ENCODE results near the gene CTSL. TPM values are rescaled to one million over a fixed set of nuclear protein-coding genes. Genes with fewer than 3 reads are reported as not detected.

CTSL gene
- total and polyA plus RNA-seq, 2 experiments from 2014 or later = 401 to 402 TPM

DNA sequence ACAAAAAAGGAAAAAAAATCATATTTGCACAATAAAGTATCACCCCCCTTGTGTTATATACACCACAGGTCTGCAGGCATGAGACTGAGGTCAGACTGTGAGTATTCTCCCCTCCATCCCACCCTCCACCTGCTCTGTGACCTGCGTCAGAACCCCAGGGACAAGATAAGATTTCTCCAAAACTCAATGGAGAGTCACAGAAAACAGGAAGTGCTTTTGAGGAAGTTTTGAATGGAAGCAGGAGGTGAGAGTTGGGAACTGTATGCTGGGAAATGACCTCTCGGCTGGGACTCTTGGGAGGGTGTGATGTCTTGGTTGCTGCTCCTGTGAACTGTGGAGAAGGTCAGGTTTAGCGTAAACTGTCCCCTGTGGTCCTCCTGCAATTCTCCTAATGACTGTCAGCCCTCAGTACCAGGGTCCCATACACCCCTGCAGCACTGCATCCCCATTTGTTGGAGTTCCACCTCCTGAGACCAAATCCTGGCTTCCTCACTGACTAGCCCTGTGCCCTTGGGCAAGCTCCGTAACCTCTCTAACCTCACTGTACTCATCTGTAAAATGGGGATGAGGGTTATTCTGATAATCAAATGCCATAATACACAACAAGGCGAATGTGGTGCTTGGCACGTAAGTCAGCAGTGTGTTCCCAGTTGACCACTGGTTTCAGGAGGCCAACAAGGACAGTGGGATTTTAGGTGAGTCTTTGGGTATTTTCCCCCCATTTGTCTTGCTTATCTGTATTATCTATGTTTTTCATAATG, 6.9 kb upstream of the CTSL start:
- Histone ChIP-seq H2AFZ (no peak overlapping the region), H3K36me3 (ENCODE audit: low read depth) (no peaks in the 10 kb centered on the region), H4K20me1 (ENCODE audit: insufficient read depth) (no peaks in the 10 kb centered on the region), H3K4me1 (ENCODE audit: insufficient read depth) (peaks cover 22% of the 10 kb centered on the region), H3K27ac (no peak overlapping the region), H3K9me3 (ENCODE audit: low read depth) (no peaks in the 10 kb centered on the region), H3K9ac (no peak overlapping the region), H3K27me3 (replicated peaks; ENCODE audit: insufficient read depth) (no peaks in the 10 kb centered on the region), H3K4me3 (no peak overlapping the region), H3F3A (ENCODE audit: insufficient read depth) (peaks cover 23% of the 10 kb centered on the region), H3K79me2 (ENCODE audit: insufficient read depth) (no peaks in the 10 kb centered on the region), H3K4me2 (ENCODE audit: unreplicated experiment) (no peak overlapping the region), H3K9me2 (ENCODE audit: insufficient read depth) (no peaks in the 10 kb centered on the region)
- in situ Hi-C loops (cut with MboI) = no loop called here
- no peak for TF ChIP-seq EZH2 (IDR thresholded peaks at IDR 0.05; ENCODE audit: insufficient read depth, poor library complexity, severe bottlenecking)
- no peak for TF ChIP-seq EZH2phosphoT487 (IDR thresholded peaks at IDR 0.05; ENCODE audit: insufficient read depth, low read depth)
- WGBS, 2 experiments (ENCODE audit: low coverage in 1 of 2, low lambda C conversion rate in 2 of 2, missing lambda C conversion rate in 2 of 2) = 96% methylated on average over 6 of the region's 6 CpGs
- DNase-seq = no peak

DNA sequence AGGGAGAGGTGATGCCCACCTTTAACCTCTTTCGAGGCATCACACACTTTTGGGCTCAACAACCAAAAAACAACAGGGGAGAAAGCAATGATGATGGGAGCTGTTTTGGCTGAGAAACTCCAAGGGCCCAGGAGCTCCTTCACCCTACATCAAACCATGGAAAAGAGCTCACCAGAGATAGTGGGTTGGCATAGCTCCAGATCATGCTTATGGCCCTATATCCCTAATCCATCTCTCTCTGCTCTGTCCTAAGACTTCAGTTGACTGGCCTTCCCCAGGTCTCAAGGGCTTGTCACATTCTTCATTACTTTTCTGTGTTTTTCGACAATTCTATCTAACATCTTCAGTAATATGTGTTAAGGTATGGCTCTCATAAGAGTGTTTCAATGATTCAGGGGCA, 5.7 kb upstream of the CTSL start:
- in situ Hi-C loops (cut with MboI) = no loop called here
- no peaks in the 10 kb centered on the region for H3K36me3 ChIP-seq (ENCODE audit: low read depth)
- 94 to 97% methylated on average over 2 of the region's 2 CpGs for WGBS, 2 experiments (ENCODE audit: low coverage in 1 of 2, low lambda C conversion rate in 2 of 2, missing lambda C conversion rate in 2 of 2)

DNA sequence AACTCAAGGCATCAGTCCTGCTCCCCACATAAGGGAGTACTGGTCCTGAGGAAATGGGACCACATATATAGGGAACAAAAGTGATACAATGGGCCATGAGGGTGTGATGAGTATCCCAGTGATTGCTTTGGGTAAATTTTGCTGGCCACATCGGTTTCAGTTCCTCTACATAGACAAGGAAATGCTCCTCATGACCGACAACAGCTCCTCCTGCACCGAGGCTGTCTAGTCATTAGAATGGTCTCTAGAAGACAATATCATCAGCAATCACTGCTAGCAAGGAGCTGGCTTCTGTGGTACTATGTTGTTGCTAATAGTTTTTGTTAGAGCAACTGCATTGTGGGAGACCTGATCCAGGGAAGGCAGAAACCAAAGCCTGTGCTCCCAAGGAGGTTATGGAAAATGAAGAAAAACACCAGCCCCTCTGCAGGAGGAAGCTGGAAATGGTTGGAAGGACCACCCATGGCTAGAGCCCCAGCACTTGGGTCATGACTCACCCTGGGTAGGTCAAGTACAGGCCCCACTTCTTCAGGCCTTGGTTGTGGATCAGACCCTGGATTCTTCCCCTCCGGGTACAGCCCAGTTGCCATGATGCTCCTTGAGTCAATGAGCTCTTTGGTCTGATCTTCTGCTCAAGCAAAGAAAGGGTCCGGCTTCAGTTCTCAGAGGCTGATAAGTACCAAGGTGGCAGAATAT, 3.4 kb upstream of the CTSL start:
- DNase-seq = no peak
- Histone ChIP-seq H3K27me3 (replicated peaks; ENCODE audit: insufficient read depth) (no peaks in the 10 kb centered on the region), H3K9ac (no peak overlapping the region), H3K9me3 (ENCODE audit: low read depth) (no peaks in the 10 kb centered on the region), H3F3A (ENCODE audit: insufficient read depth) (no peaks in the 10 kb centered on the region), H2AFZ (no peak overlapping the region), H3K79me2 (ENCODE audit: insufficient read depth) (peaks cover 12% of the 10 kb centered on the region), H3K4me3 (no peak overlapping the region), H4K20me1 (ENCODE audit: insufficient read depth) (no peaks in the 10 kb centered on the region), H3K4me1 (ENCODE audit: insufficient read depth) (peaks cover 7% of the 10 kb centered on the region; the same call in 1 of the 2 replicates), H3K27ac (no peak overlapping the region), H3K9me2 (ENCODE audit: insufficient read depth) (no peaks in the 10 kb centered on the region), H3K4me2 (ENCODE audit: unreplicated experiment) (no peak overlapping the region), H3K36me3 (ENCODE audit: low read depth) (peaks cover 2% of the 10 kb centered on the region; the same call in 1 of the 2 replicates)
- TF ChIP-seq EZH2phosphoT487 (IDR thresholded peaks at IDR 0.05; ENCODE audit: insufficient read depth, low read depth) = no peak
- TF ChIP-seq EZH2 (IDR thresholded peaks at IDR 0.05; ENCODE audit: insufficient read depth, poor library complexity, severe bottlenecking) = no peak
- WGBS, 2 experiments (ENCODE audit: low coverage in 1 of 2, low lambda C conversion rate in 2 of 2, missing lambda C conversion rate in 2 of 2) = 93 to 99% methylated on average over 5 of the region's 5 CpGs
- in situ Hi-C loops (cut with MboI) = no loop called here

More for the DNA sequence above, 5.7 kb upstream of the CTSL start:
- H3F3A ChIP-seq (ENCODE audit: insufficient read depth) = peaks cover 13% of the 10 kb centered on the region
- H3K9me2 ChIP-seq (ENCODE audit: insufficient read depth) = no peaks in the 10 kb centered on the region
- no peaks in the 10 kb centered on the region for H3K79me2 ChIP-seq (ENCODE audit: insufficient read depth)
- no peak for TF ChIP-seq EZH2 (IDR thresholded peaks at IDR 0.05; ENCODE audit: insufficient read depth, poor library complexity, severe bottlenecking)
- H3K27me3 ChIP-seq (replicated peaks; ENCODE audit: insufficient read depth) = no peaks in the 10 kb centered on the region
- H2AFZ ChIP-seq = no peak overlapping the region
- H3K9me3 ChIP-seq (ENCODE audit: low read depth) = no peaks in the 10 kb centered on the region
- H3K4me2 ChIP-seq (ENCODE audit: unreplicated experiment) = no peak overlapping the region
- no peak for DNase-seq
- H3K9ac ChIP-seq = no peak overlapping the region
- H3K4me3 ChIP-seq = no peak overlapping the region
- peaks cover 10% of the 10 kb centered on the region for H3K4me1 ChIP-seq (ENCODE audit: insufficient read depth)
- H3K27ac ChIP-seq = no peak overlapping the region
- no peaks in the 10 kb centered on the region for H4K20me1 ChIP-seq (ENCODE audit: insufficient read depth)

DNA sequence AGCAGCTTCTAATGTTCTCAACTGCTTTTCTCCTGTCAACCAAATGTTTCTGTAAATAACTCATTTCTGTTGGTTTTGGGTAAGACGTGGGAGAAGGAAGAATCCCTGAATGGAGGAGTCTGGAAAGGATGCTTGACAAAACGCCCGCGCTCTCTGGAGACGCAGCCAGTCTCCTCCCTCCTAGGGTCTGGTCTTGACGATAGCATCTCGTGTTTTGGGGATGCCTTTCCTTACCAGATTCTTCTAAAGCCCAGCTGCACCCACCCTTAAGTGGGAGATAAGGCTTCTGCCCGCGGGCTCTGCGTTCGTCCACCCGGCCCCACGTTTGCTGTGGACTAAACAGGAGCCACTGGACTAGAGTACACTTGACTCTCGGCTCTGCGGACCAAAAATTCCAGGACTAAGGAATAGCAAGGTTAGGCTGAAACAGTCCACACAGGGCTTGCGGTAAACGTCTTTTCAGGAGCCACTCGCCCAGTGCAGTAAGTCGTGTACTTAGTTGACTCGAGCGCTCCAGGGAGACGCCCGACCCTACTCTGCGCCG, 491 bp upstream of the CTSL start:
- Histone ChIP-seq H3F3A (ENCODE audit: insufficient read depth) (peaks cover 19% of the 10 kb centered on the region), H2AFZ (peak overlapping the region; percentile 88), H3K4me1 (ENCODE audit: insufficient read depth) (peaks cover 32% of the 10 kb centered on the region), H3K79me2 (ENCODE audit: insufficient read depth) (peaks cover 33% of the 10 kb centered on the region), H3K4me3 (peak overlapping the region; percentile 73), H3K4me2 (ENCODE audit: unreplicated experiment) (peak overlapping the region; percentile 88), H3K9me3 (ENCODE audit: low read depth) (no peaks in the 10 kb centered on the region), H4K20me1 (ENCODE audit: insufficient read depth) (no peaks in the 10 kb centered on the region), H3K9me2 (ENCODE audit: insufficient read depth) (no peaks in the 10 kb centered on the region), H3K9ac (peak overlapping the region; percentile 91), H3K36me3 (ENCODE audit: low read depth) (peaks cover 26% of the 10 kb centered on the region), H3K27ac (peak overlapping the region; percentile 90), H3K27me3 (replicated peaks; ENCODE audit: insufficient read depth) (no peaks in the 10 kb centered on the region)
- WGBS, 2 experiments (ENCODE audit: low coverage in 1 of 2, low lambda C conversion rate in 2 of 2, missing lambda C conversion rate in 2 of 2) = 1% methylated on average over 25 of the region's 25 CpGs
- TF ChIP-seq EZH2 (IDR thresholded peaks at IDR 0.05; ENCODE audit: insufficient read depth, poor library complexity, severe bottlenecking) = no peak
- no peak for TF ChIP-seq EZH2phosphoT487 (IDR thresholded peaks at IDR 0.05; ENCODE audit: insufficient read depth, low read depth)
- in situ Hi-C loops (cut with MboI) = no loop called here
- DNase-seq = peak; percentile 67

All from GM23248 (cell line).